GM18951 (cell line): ENCODE measurements around the gene CDAN1.
"Not testable (repeated sequence)": the region's sequence is repeated elsewhere in the genome, so short reads cannot be mapped to it uniquely, and the experiment has no call there.

ENCODE experiments used
- POLR2A ChIP-seq: IDR thresholded peaks from 4 replicates; pipeline ENCODE4 v1.6.1; 2011; ENCODE audit warnings: mild to moderate bottlenecking; ENCODE audit not compliant: insufficient read length, insufficient read depth; ENCODE audit errors: extremely low read depth
- in situ Hi-C: fragments of 300-500 bp; cut with MboI; formaldehyde crosslinking; loops from one replicate; pipeline ENCODE4 v1.12.0; 2022; ENCODE audit warnings: low sequenced_read_pairs, mixed read lengths, inconsistent platforms; ENCODE audit not compliant: unreplicated experiment

Gene CDAN1, protein sequence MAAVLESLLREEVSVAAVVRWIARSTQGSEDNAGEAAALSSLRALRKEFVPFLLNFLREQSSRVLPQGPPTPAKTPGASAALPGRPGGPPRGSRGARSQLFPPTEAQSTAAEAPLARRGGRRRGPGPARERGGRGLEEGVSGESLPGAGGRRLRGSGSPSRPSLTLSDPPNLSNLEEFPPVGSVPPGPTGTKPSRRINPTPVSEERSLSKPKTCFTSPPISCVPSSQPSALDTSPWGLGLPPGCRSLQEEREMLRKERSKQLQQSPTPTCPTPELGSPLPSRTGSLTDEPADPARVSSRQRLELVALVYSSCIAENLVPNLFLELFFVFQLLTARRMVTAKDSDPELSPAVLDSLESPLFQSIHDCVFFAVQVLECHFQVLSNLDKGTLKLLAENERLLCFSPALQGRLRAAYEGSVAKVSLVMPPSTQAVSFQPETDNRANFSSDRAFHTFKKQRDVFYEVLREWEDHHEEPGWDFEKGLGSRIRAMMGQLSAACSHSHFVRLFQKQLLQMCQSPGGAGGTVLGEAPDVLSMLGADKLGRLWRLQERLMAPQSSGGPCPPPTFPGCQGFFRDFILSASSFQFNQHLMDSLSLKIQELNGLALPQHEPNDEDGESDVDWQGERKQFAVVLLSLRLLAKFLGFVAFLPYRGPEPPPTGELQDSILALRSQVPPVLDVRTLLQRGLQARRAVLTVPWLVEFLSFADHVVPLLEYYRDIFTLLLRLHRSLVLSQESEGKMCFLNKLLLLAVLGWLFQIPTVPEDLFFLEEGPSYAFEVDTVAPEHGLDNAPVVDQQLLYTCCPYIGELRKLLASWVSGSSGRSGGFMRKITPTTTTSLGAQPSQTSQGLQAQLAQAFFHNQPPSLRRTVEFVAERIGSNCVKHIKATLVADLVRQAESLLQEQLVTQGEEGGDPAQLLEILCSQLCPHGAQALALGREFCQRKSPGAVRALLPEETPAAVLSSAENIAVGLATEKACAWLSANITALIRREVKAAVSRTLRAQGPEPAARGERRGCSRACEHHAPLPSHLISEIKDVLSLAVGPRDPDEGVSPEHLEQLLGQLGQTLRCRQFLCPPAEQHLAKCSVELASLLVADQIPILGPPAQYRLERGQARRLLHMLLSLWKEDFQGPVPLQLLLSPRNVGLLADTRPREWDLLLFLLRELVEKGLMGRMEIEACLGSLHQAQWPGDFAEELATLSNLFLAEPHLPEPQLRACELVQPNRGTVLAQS

GRCh38 chr15:42736793-42737528 lies at the start of gene CDAN1:
TSS of gene CDAN1 (minus strand) at chr15:42737128. CDS start at chr15:42737102, 26 bp downstream.
- peak; percentile 89 for TF ChIP-seq POLR2A
- in situ Hi-C loops: no loop called here

- TF ChIP-seq POLR2A: no peak
- in situ Hi-C loops: no loop called here
Measured at GRCh38 chr15:42785569-42785968, 48.6 kb upstream of the CDAN1 start.

DNA sequence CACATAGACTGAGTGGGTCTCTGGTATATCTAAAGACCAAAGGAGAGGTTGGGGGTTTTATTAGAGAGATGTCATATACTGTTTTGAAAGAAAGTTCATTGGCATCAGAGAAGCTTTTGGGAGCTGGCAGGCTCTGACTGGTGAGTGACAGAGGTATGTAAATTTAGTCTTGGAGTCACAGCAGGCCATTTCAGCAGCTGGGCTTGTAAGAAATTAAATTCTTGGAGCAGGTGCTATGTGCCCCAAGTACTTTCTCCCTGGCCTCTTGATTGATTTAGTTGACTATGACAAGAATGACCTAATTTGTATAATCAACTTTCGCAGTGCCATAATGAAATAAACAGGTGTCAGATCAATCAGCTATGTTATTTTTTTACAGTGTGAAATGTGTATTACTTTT lies 47.8 kb upstream of the CDAN1 start:
- in situ Hi-C loops: no loop called here
- TF ChIP-seq POLR2A: no peak

DNA sequence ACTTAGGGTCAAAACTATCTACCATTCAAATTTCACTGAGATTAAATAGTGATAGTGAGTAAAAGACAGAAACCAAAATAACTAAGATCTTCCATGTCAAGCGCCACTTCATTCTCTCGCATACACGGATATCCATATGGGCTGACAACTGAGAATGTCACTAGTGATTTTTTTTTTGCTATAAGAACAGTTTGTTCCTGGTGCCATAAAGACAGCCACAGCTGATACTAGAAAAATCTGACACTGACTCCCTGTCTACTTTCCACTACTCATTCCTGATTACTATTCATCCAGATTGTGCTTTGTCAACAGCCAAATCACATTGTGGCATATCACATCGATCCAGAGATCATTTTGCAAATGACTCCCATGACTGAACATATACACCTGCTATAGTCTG lies 45.8 kb upstream of the CDAN1 start:
- in situ Hi-C loops: no loop called here
- TF ChIP-seq POLR2A: no peak

GRCh38 chr15:42775416-42775815 lies 38.5 kb upstream of the CDAN1 start:
- in situ Hi-C loops: no loop called here
- no peak for TF ChIP-seq POLR2A

GRCh38 chr15:42772901-42773300 lies 36.0 kb upstream of the CDAN1 start:
- in situ Hi-C loops: no loop called here
- no peak for TF ChIP-seq POLR2A

- TF ChIP-seq POLR2A: no peak
- in situ Hi-C loops: no loop called here
Measured at GRCh38 chr15:42772144-42772543, 35.2 kb upstream of the CDAN1 start.

- in situ Hi-C loops: not testable (repeated sequence)
Measured at GRCh38 chr15:42766109-42766508, 29.2 kb upstream of the CDAN1 start.

DNA sequence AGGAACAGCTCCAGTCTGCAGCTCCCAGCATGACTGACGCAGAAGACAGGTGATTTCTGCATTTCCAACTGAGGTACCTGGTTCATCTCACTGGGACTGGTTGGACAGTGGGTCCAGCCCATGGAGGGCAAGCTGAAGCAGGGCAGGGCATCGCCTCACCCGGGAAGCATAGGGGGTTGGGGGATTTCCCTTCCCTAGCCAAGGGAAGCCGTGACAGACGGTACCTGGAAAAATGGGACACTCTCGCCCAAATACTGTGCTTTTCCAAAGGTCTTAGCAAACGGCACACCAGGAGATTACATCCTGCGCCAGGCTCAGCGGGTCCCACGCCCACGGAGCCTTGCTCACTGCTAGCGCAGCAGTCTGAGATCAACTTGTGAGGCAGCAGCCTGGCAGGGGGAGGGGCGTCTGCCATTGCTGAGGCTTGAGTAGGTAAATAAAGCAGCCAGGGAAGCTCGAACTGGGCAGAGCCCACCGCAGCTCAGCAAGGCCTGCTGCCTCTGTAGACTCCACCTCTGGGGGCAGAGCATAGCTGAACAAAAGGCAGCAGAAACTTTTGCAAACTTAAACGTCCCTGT lies 27.3 kb upstream of the CDAN1 start:
- in situ Hi-C loops: not testable (repeated sequence)

- in situ Hi-C loops: not testable (repeated sequence)
Measured at GRCh38 chr15:42761813-42762212, 24.9 kb upstream of the CDAN1 start.

DNA sequence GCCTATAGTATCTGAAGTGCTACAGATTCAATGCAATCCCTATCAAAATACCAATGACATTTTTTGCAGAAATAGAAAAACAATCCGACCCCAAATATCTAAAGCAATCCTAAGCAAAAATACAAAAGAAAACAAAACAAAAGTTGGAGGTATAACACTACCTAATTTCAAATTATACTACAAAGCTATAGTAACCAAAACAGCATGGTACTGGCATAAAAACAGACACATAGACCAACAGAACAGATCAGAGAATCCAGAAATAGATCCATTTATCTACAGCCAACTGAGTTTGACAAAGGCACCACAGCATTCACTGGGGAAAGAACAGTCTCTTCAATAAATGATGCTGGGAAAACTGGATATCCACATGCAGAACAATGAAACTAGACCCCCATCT lies 23.8 kb upstream of the CDAN1 start:
- in situ Hi-C loops: no loop called here
- TF ChIP-seq POLR2A: no peak

DNA sequence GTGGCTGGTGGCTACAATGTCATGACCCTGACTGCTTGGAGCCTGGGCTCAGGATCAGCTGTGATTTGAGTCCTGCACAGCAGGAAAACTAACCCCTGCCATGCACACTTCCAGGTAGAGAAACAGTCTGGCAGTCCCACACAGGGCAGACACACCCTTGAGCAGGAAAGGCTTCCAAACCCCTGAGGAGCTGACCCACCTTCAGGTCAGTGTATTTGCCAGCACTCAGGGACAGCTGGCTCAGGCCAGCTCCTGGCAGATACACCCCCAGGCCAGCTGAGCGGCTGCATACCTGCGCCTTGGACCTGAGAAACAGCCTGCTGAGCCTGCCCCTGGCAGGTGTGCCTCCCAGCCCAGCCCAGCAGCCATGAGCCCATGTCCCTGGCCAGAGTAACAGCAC lies 22.2 kb upstream of the CDAN1 start:
- TF ChIP-seq POLR2A: no peak
- in situ Hi-C loops: no loop called here
